Measurements from ENCODE around the gene USHBP1.
A peak's percentile ranks its signal among the peaks of the same experiment; 100 is the strongest.

The USHBP1 gene

DNA sequence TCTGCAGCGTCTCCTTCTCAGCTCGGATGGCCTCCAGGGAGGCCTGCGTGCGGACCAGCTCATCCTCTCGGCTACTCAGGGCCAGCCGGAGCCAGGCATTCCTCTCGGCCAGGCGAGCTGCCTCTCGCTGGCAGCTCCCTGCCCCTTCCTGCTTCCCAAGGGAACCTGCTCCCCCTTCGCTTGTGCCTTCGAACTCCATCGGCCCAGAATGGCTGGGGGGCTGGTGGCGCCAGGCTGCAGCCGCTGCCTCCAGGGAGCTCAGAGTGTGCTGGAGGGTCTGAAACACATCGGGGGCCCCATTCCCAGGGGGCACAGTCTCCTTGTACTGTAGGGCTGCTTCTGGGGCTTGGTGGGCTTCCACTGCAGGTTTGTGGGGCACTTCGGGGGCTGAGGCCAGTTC lies 2.0 kb downstream of the USHBP1 start:
- peak overlapping the region; percentile 8 for H2AK5ac ChIP-seq (ENCODE audit: low read length)
- H3K4me3 ChIP-seq (ENCODE audit: low read depth, low read length) = no peak overlapping the region
- no peak overlapping the region for H3K4me2 ChIP-seq (ENCODE audit: low read length)
- peaks cover 3% of the 10 kb centered on the region for H3K79me2 ChIP-seq (ENCODE audit: control insufficient read depth, insufficient read depth, low read length, poor library complexity)
- H3K79me1 ChIP-seq (ENCODE audit: low read length) = peaks cover 29% of the 10 kb centered on the region
- H3K36me3 ChIP-seq (ENCODE audit: control insufficient read depth in 1 of 2, insufficient read depth in 2 of 2, low read length in 2 of 2) = peaks cover 8 to 11% of the 10 kb centered on the region in 2 experiments
- no peak overlapping the region for H3K18ac ChIP-seq (ENCODE audit: low read length)
- no peaks in the 10 kb centered on the region for H3K27me3 ChIP-seq (ENCODE audit: insufficient read depth, low read length)
- H4K12ac ChIP-seq (ENCODE audit: low read depth, low read length) = no peak overlapping the region
- no peak for DNase-seq
- peaks cover 9% of the 10 kb centered on the region for H3K9me3 ChIP-seq (ENCODE audit: insufficient read depth, low read depth, low read length)
- no peak overlapping the region for H3K14ac ChIP-seq (ENCODE audit: low read length)
- no peak overlapping the region for H3K4ac ChIP-seq (ENCODE audit: low read depth, low read length)
- H3K9ac ChIP-seq (ENCODE audit: low read length) = no peak overlapping the region
- H4K8ac ChIP-seq (ENCODE audit: low read depth, low read length) = no peak overlapping the region
- peaks cover 13% of the 10 kb centered on the region in 2 experiments for H3K4me1 ChIP-seq (ENCODE audit: control insufficient read depth in 1 of 2, insufficient read depth in 2 of 2, low read length in 2 of 2)
- H2BK5ac ChIP-seq (ENCODE audit: low read depth, low read length, poor library complexity) = no peak overlapping the region
- peak overlapping the region; percentile 45 for H4K91ac ChIP-seq (ENCODE audit: low read depth, low read length)
- no peak overlapping the region for H3K27ac ChIP-seq (ENCODE audit: low read depth, low read length)
- H2AFZ ChIP-seq (ENCODE audit: insufficient read depth, low read length, poor library complexity) = no peak overlapping the region
- no peak overlapping the region for H2BK120ac ChIP-seq (ENCODE audit: insufficient read depth, low read length, poor library complexity)
- WGBS (ENCODE audit: extremely low coverage, insufficient coverage, insufficient read length) = no CpG with 5 or more reads among the region's 16 CpGs
- H3K23ac ChIP-seq (ENCODE audit: low read length) = no peak overlapping the region
- H2BK12ac ChIP-seq (ENCODE audit: low read length) = peak overlapping the region; percentile 1

DNA sequence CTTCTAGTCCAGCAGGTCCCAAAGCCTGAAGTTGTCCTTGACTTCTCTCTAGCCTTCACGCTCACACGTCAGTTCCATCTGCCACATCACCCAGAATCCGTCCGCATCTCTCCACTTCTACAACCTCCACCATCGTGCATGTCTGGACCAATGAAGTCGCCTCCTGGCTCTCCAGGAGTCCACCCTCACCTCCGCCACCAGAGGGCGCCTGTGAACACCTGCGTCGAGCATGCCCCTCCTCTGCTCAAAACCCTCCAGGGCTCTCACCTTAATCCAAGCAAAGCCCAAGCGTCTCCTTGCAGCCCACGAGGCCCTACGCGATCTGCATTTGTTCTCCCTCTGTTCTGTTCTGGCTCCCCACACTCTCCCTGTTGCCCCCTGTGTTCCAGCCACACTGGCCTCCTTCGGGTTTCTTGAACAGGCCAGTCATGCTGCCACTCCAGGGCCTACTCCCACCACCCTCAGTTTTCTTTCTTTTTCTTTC lies 3.7 kb downstream of the USHBP1 start:
- Histone ChIP-seq H3K27me3 (ENCODE audit: insufficient read depth, low read length) (no peaks in the 10 kb centered on the region), H3K27ac (ENCODE audit: low read depth, low read length) (no peak overlapping the region), H3K36me3 (ENCODE audit: control insufficient read depth in 1 of 2, insufficient read depth in 2 of 2, low read length in 2 of 2) (peaks cover 8 to 11% of the 10 kb centered on the region in 2 experiments), H3K4ac (ENCODE audit: low read depth, low read length) (no peak overlapping the region), H4K91ac (ENCODE audit: low read depth, low read length) (no peak overlapping the region), H3K23ac (ENCODE audit: low read length) (no peak overlapping the region), H3K79me1 (ENCODE audit: low read length) (peaks cover 21% of the 10 kb centered on the region), H4K8ac (ENCODE audit: low read depth, low read length) (no peak overlapping the region), H2BK5ac (ENCODE audit: low read depth, low read length, poor library complexity) (no peak overlapping the region), H3K9me3 (ENCODE audit: insufficient read depth, low read depth, low read length) (peaks cover 9% of the 10 kb centered on the region), H2BK120ac (ENCODE audit: insufficient read depth, low read length, poor library complexity) (no peak overlapping the region), H4K12ac (ENCODE audit: low read depth, low read length) (no peak overlapping the region), H3K18ac (ENCODE audit: low read length) (no peak overlapping the region), H2AK5ac (ENCODE audit: low read length) (no peak overlapping the region), H3K4me1 (ENCODE audit: control insufficient read depth in 1 of 2, insufficient read depth in 2 of 2, low read length in 2 of 2) (peaks cover 9 to 13% of the 10 kb centered on the region in 2 experiments), H3K79me2 (ENCODE audit: control insufficient read depth, insufficient read depth, low read length, poor library complexity) (no peaks in the 10 kb centered on the region), H3K9ac (ENCODE audit: low read length) (no peak overlapping the region), H3K14ac (ENCODE audit: low read length) (no peak overlapping the region), H3K4me3 (ENCODE audit: low read depth, low read length) (no peak overlapping the region), H3K4me2 (ENCODE audit: low read length) (no peak overlapping the region), H2AFZ (ENCODE audit: insufficient read depth, low read length, poor library complexity) (peak overlapping the region; percentile 9), H2BK12ac (ENCODE audit: low read length) (no peak overlapping the region)
- DNase-seq = peak; percentile 88 to 96
- WGBS (ENCODE audit: extremely low coverage, insufficient coverage, insufficient read length) = no CpG with 5 or more reads among the region's 15 CpGs

DNA sequence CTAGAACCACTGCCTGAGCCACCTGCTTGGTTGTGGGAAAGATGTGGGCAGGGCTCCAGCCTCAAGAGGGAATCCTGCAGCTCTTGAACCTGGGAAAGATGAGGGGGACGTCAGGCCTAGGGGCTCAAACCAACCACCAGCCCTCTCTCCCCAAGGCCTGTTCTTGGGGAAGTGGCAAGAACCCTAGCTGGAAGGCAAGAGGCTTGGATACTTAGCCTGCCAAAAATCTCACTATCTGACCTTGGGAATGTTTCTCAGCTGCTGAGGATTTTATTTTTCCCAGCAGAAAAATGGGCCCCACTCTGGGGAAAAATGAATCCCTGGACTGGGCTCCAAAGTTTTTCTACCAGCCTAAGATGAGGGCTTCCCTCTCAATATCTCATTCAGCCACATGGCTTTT lies 4.6 kb downstream of the USHBP1 start:
- Histone ChIP-seq H3K79me1 (ENCODE audit: low read length) (peaks cover 17% of the 10 kb centered on the region), H3K9me3 (ENCODE audit: insufficient read depth, low read depth, low read length) (peaks cover 9% of the 10 kb centered on the region), H2BK5ac (ENCODE audit: low read depth, low read length, poor library complexity) (no peak overlapping the region), H3K27ac (ENCODE audit: low read depth, low read length) (no peak overlapping the region), H4K8ac (ENCODE audit: low read depth, low read length) (no peak overlapping the region), H2BK120ac (ENCODE audit: insufficient read depth, low read length, poor library complexity) (no peak overlapping the region), H2AK5ac (ENCODE audit: low read length) (no peak overlapping the region), H3K18ac (ENCODE audit: low read length) (no peak overlapping the region), H3K14ac (ENCODE audit: low read length) (no peak overlapping the region), H2AFZ (ENCODE audit: insufficient read depth, low read length, poor library complexity) (no peak overlapping the region), H3K4me1 (ENCODE audit: control insufficient read depth in 1 of 2, insufficient read depth in 2 of 2, low read length in 2 of 2) (peaks cover 10 to 11% of the 10 kb centered on the region in 2 experiments), H2BK12ac (ENCODE audit: low read length) (no peak overlapping the region), H3K27me3 (ENCODE audit: insufficient read depth, low read length) (no peaks in the 10 kb centered on the region), H3K79me2 (ENCODE audit: control insufficient read depth, insufficient read depth, low read length, poor library complexity) (no peaks in the 10 kb centered on the region), H3K23ac (ENCODE audit: low read length) (no peak overlapping the region), H3K4ac (ENCODE audit: low read depth, low read length) (no peak overlapping the region), H4K91ac (ENCODE audit: low read depth, low read length) (no peak overlapping the region), H3K4me3 (ENCODE audit: low read depth, low read length) (no peak overlapping the region), H3K4me2 (ENCODE audit: low read length) (no peak overlapping the region), H3K36me3 (ENCODE audit: control insufficient read depth in 1 of 2, insufficient read depth in 2 of 2, low read length in 2 of 2) (peaks cover 8 to 11% of the 10 kb centered on the region in 2 experiments), H4K12ac (ENCODE audit: low read depth, low read length) (no peak overlapping the region), H3K9ac (ENCODE audit: low read length) (no peak overlapping the region)
- WGBS (ENCODE audit: extremely low coverage, insufficient coverage, insufficient read length) = no CpG with 5 or more reads among the region's 1 CpG
- no peak for DNase-seq

DNA sequence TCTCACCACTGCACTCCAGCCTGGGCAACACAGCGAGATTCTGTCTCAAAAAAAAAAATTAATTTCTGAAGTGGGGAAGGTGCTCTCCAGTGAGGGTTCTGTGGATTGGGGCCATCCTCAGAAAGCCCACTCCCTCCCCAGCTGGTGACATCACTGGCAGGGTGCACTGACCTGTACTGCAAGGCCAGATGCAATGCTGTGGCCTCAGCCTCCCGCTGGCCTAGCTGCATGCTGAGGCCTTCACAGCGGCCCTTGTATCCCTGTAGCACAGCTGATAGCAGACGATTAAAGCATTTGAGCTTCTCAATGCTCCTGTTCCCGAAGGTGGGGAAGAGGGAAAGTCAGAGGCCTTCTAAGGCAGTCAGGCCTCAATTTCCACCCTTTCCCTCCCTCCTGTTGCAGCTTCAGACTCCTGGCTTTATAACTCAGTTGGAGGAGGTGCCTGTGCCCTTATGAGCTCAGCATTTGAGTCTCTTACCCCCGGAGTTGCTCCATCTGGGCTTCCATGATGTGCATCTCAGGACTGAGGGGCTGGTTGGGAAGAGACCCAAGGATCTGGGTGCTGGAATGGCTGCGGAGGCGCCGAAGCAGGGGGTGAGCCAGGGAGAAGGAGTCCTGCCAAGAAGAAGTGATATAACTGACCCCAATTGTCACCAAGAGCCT lies 5.3 kb downstream of the USHBP1 start:
- Histone ChIP-seq H3K79me2 (ENCODE audit: control insufficient read depth, insufficient read depth, low read length, poor library complexity) (no peaks in the 10 kb centered on the region), H2AK5ac (ENCODE audit: low read length) (no peak overlapping the region), H4K12ac (ENCODE audit: low read depth, low read length) (no peak overlapping the region), H3K23ac (ENCODE audit: low read length) (no peak overlapping the region), H3K79me1 (ENCODE audit: low read length) (peaks cover 12% of the 10 kb centered on the region), H3K4me1 (ENCODE audit: control insufficient read depth in 1 of 2, insufficient read depth in 2 of 2, low read length in 2 of 2) (peaks cover 4 to 8% of the 10 kb centered on the region in 2 experiments), H2BK12ac (ENCODE audit: low read length) (no peak overlapping the region), H3K27ac (ENCODE audit: low read depth, low read length) (no peak overlapping the region), H2AFZ (ENCODE audit: insufficient read depth, low read length, poor library complexity) (no peak overlapping the region), H3K18ac (ENCODE audit: low read length) (no peak overlapping the region), H3K4me2 (ENCODE audit: low read length) (no peak overlapping the region), H2BK5ac (ENCODE audit: low read depth, low read length, poor library complexity) (no peak overlapping the region), H2BK120ac (ENCODE audit: insufficient read depth, low read length, poor library complexity) (no peak overlapping the region), H3K4me3 (ENCODE audit: low read depth, low read length) (no peak overlapping the region), H4K8ac (ENCODE audit: low read depth, low read length) (no peak overlapping the region), H3K36me3 (ENCODE audit: control insufficient read depth in 1 of 2, insufficient read depth in 2 of 2, low read length in 2 of 2) (peaks cover 8 to 11% of the 10 kb centered on the region in 2 experiments), H3K9me3 (ENCODE audit: insufficient read depth, low read depth, low read length) (peaks cover 9% of the 10 kb centered on the region), H3K9ac (ENCODE audit: low read length) (no peak overlapping the region), H3K27me3 (ENCODE audit: insufficient read depth, low read length) (no peaks in the 10 kb centered on the region), H3K4ac (ENCODE audit: low read depth, low read length) (no peak overlapping the region), H4K91ac (ENCODE audit: low read depth, low read length) (no peak overlapping the region), H3K14ac (ENCODE audit: low read length) (no peak overlapping the region)
- WGBS (ENCODE audit: extremely low coverage, insufficient coverage, insufficient read length) = no CpG with 5 or more reads among the region's 9 CpGs
- DNase-seq = no peak
